ENCODE measurements around the gene HASPIN. TPM values are rescaled to one million over a fixed set of nuclear protein-coding genes. Genes with fewer than 3 reads are reported as not detected.
"Not testable (repeated sequence)": the region's sequence is repeated elsewhere in the genome, so short reads cannot be mapped to it uniquely, and the experiment has no call there.

HASPIN gene
- polyA plus RNA-seq, 1 donor from 2014 or later, result 0.32 TPM

- Histone ChIP-seq H2AFZ (ENCODE audit: low read depth, low read length) (no peak overlapping the region), H3F3A (ENCODE audit: insufficient read depth, low read length, poor library complexity, severe bottlenecking) (no peaks in the 10 kb centered on the region), H3K9ac (ENCODE audit: low read length) (no peak overlapping the region), H3K27ac (ENCODE audit: low read length) (no peak overlapping the region), H3K9me3 (ENCODE audit: low read length) (no peaks in the 10 kb centered on the region), H3K36me3 (ENCODE audit: insufficient read depth, low read length) (no peaks in the 10 kb centered on the region), H3K9me2 (ENCODE audit: insufficient read depth, low read length) (no peaks in the 10 kb centered on the region), H3K4me3 (ENCODE audit: low read length) (no peak overlapping the region), H4K20me1 (ENCODE audit: insufficient read depth) (no peaks in the 10 kb centered on the region), H3K27me3 (ENCODE audit: insufficient read depth, low read depth, low read length) (no peaks in the 10 kb centered on the region), H3K79me2 (replicated peaks; ENCODE audit: insufficient read depth, low read length) (no peaks in the 10 kb centered on the region), H3K4me2 (ENCODE audit: low read length) (no peak overlapping the region)
- TF ChIP-seq REST (IDR thresholded peaks at IDR 0.05; ENCODE audit: borderline replicate concordance) (no peak), RAD21 (conservative IDR thresholded peaks at IDR 0.05) (no peak), CTCF (IDR thresholded peaks at IDR 0.05; ENCODE audit: poor library complexity, severe bottlenecking) (no peak), SMC3 (conservative IDR thresholded peaks at IDR 0.05; ENCODE audit: poor library complexity) (no peak), EZH2 (IDR thresholded peaks at IDR 0.05; ENCODE audit: borderline replicate concordance, insufficient read depth, low read length, poor library complexity, severe bottlenecking) (no peak), TAF1 (IDR thresholded peaks at IDR 0.05; ENCODE audit: low read depth) (no peak), POLR2AphosphoS5 (IDR thresholded peaks at IDR 0.05) (no peak), EP300 (conservative IDR thresholded peaks at IDR 0.05; ENCODE audit: poor library complexity, severe bottlenecking) (no peak), MXI1 (conservative IDR thresholded peaks at IDR 0.05; ENCODE audit: poor library complexity, severe bottlenecking) (no peak)
Measured at GRCh38 chr17:3704931-3705717, 18.6 kb upstream of the HASPIN start.

- H3F3A ChIP-seq (ENCODE audit: insufficient read depth, low read length, poor library complexity, severe bottlenecking); H3K79me2 ChIP-seq (replicated peaks; ENCODE audit: insufficient read depth, low read length): not testable (repeated sequence)
Measured at GRCh38 chr17:3705718-3705984, 18.1 kb upstream of the HASPIN start.

More at GRCh38 chr17:3705718-3705984, 18.1 kb upstream of the HASPIN start:
- H3K9me3 ChIP-seq (ENCODE audit: low read length); H3K4me3 ChIP-seq (ENCODE audit: low read length); H3K27me3 ChIP-seq (ENCODE audit: insufficient read depth, low read depth, low read length); H4K20me1 ChIP-seq (ENCODE audit: insufficient read depth); H3K4me2 ChIP-seq (ENCODE audit: low read length); H3K27ac ChIP-seq (ENCODE audit: low read length); H2AFZ ChIP-seq (ENCODE audit: low read depth, low read length); H3K9ac ChIP-seq (ENCODE audit: low read length); H3K36me3 ChIP-seq (ENCODE audit: insufficient read depth, low read length); H3K9me2 ChIP-seq (ENCODE audit: insufficient read depth, low read length): not testable (repeated sequence)

Data from neural cell (in vitro differentiated cells).